H1 (cell line): ENCODE measurements around the gene MT1X. TPM values are rescaled to one million over a fixed set of nuclear protein-coding genes. Genes with fewer than 3 reads are reported as not detected.

ENCODE experiments used
- CTCF ChIA-PET: fragments of 300-600 bp; sonication (Branson Sonifier 250); formaldehyde crosslinking; loops from one replicate; lab custom pipeline; 2021; ENCODE audit not compliant: partially characterized antibody; lab: Charles Lee
- POLR2A ChIA-PET: fragments of 300-600 bp; sonication (Branson Sonifier 250); formaldehyde crosslinking; loops from one replicate; lab custom pipeline; 2021; ENCODE audit warnings: inconsistent platforms; ENCODE audit not compliant: partially characterized antibody; lab: Charles Lee
- DNase-seq, 2 experiments: peaks; one replicate each; pipeline versions ENCODE4 v3.0.0 to v3.0.0-alpha.2; 2010 to 2022; ENCODE audit warnings: low spot score in 2 of 2, low read depth in 1 of 2, mixed read lengths in 1 of 2
- FAIRE-seq: peaks from 2 replicates; lab custom pipeline; 2011; peaks lifted over from hg19 to GRCh38; lab: Jason Lieb, UNC
- H2AFZ ChIP-seq: 2 replicates; pipeline ENCODE4 v1.8.1; 2012; ENCODE audit warnings: low read length, inconsistent platforms
- H2AK5ac ChIP-seq: 2 replicates; pipeline ENCODE4 v1.6.1; 2013; ENCODE audit warnings: low read depth, low read length
- H2BK120ac ChIP-seq: replicated peaks from 2 replicates; pipeline ENCODE3; 2013; ENCODE audit warnings: low read depth, low read length, inconsistent platforms
- H2BK12ac ChIP-seq: 2 replicates; pipeline ENCODE4 v1.6.1; 2013; ENCODE audit warnings: low read depth, low read length
- H2BK15ac ChIP-seq: 2 replicates; pipeline ENCODE4 v1.6.1; 2013; ENCODE audit warnings: low read length
- H2BK20ac ChIP-seq: 2 replicates; pipeline ENCODE4 v1.6.1; 2013; ENCODE audit warnings: low read length
- H2BK5ac ChIP-seq: 2 replicates; pipeline ENCODE4 v1.6.1; 2013; ENCODE audit warnings: low read depth, low read length
- H3K14ac ChIP-seq: 2 replicates; pipeline ENCODE4 v1.6.1; 2013; ENCODE audit warnings: inconsistent platforms; ENCODE audit not compliant: insufficient read length
- H3K18ac ChIP-seq: 2 replicates; pipeline ENCODE4 v1.6.1; 2013; ENCODE audit warnings: low read length; ENCODE audit errors: extremely low read depth
- H3K23ac ChIP-seq: 2 replicates; pipeline ENCODE4 v1.6.1; 2013; ENCODE audit warnings: inconsistent platforms; ENCODE audit not compliant: insufficient read length
- H3K23me2 ChIP-seq: 2 replicates; pipeline ENCODE4 v1.6.1; 2013; ENCODE audit warnings: low read depth, low read length
- H3K27ac ChIP-seq: 2 replicates; pipeline ENCODE4 v1.6.1; 2011; ENCODE audit warnings: low read depth, low read length, inconsistent platforms
- H3K27me3 ChIP-seq, 4 experiments: replicated peaks in 1 of 4; 1 replicate in 1 of 4; 2 replicates in 3 of 4; pipeline versions ENCODE4 v1.6.1 to v1.8.1; 2011 to 2013; ENCODE audit warnings: low read length in 3 of 4, mild to moderate bottlenecking in 3 of 4, inconsistent platforms in 2 of 4, mixed read lengths in 2 of 4, moderate library complexity in 1 of 4; ENCODE audit not compliant: control insufficient read depth in 3 of 4, insufficient read depth in 3 of 4; ENCODE audit errors: extremely low read depth in 1 of 4
- H3K36me3 ChIP-seq, 4 experiments: 2 replicates each; pipeline versions ENCODE4 v1.6.1 to v1.8.1; 2011 to 2013; ENCODE audit warnings: mild to moderate bottlenecking in 4 of 4, low read length in 3 of 4, moderate library complexity in 2 of 4, control low read depth in 1 of 4, inconsistent platforms in 1 of 4; ENCODE audit not compliant: insufficient read depth in 4 of 4, control insufficient read depth in 2 of 4
- H3K4ac ChIP-seq: replicated peaks from 2 replicates; pipeline ENCODE3; 2013; ENCODE audit warnings: low read length, low read depth, mixed read lengths, inconsistent platforms; ENCODE audit not compliant: insufficient read length
- H3K4me1 ChIP-seq, 4 experiments: replicated peaks in 1 of 4; 1 replicate in 1 of 4; 2 replicates in 3 of 4; pipeline versions ENCODE4 v1.6.1 to v1.8.1; 2011 to 2013; ENCODE audit warnings: low read length in 3 of 4, inconsistent platforms in 2 of 4, mixed read lengths in 1 of 4; ENCODE audit not compliant: insufficient read depth in 4 of 4, control insufficient read depth in 3 of 4
- H3K4me2 ChIP-seq, 2 experiments: 2 replicates each; pipeline versions ENCODE4 v1.6.1 to v1.8.1; 2011 to 2013; ENCODE audit warnings: low read depth in 2 of 2, low read length in 2 of 2, control low read depth in 1 of 2, inconsistent platforms in 1 of 2, mild to moderate bottlenecking in 1 of 2; ENCODE audit not compliant: insufficient read depth in 1 of 2
- H3K4me3 ChIP-seq, 4 experiments: fragments of 200-600, 300-600 bp in 1 of 4; sonication (generic), shearing (Covaris generic), sonication (Bioruptor Twin) in 1 of 4; 2 replicates each; pipeline versions ENCODE4 v1.5.1 to v1.8.1; 2011 to 2016; ENCODE audit warnings: low read length in 4 of 4, low read depth in 3 of 4, control low read depth in 2 of 4, inconsistent platforms in 2 of 4, mild to moderate bottlenecking in 2 of 4, mixed read lengths in 1 of 4, moderate library complexity in 1 of 4; ENCODE audit not compliant: insufficient read depth in 2 of 4; ENCODE audit errors: extremely low read depth in 1 of 4
- H3K56ac ChIP-seq: replicated peaks from 2 replicates; pipeline ENCODE3; 2013; ENCODE audit warnings: low read depth, mild to moderate bottlenecking, mixed read lengths, low read length, inconsistent platforms; ENCODE audit not compliant: insufficient read length
- H3K79me1 ChIP-seq: 2 replicates; pipeline ENCODE4 v1.6.1; 2013; ENCODE audit warnings: low read depth, low read length, control low read depth
- H3K79me2 ChIP-seq, 2 experiments: 2 replicates each; pipeline versions ENCODE4 v1.6.1 to v1.8.1; 2012 to 2013; ENCODE audit warnings: low read length in 2 of 2, mild to moderate bottlenecking in 2 of 2, inconsistent platforms in 1 of 2; ENCODE audit not compliant: insufficient read depth in 2 of 2, control insufficient read depth in 1 of 2
- H3K9ac ChIP-seq, 4 experiments: replicated peaks in 1 of 4; 1 replicate in 1 of 4; 2 replicates in 3 of 4; pipeline versions ENCODE4 v1.6.1 to v1.8.1; 2011 to 2013; ENCODE audit warnings: low read depth in 3 of 4, low read length in 3 of 4, control low read depth in 2 of 4, mild to moderate bottlenecking in 2 of 4, moderate library complexity in 2 of 4, inconsistent platforms in 1 of 4; ENCODE audit errors: extremely low read depth in 1 of 4
- H3K9me3 ChIP-seq, 2 experiments: 2 replicates each; pipeline versions ENCODE4 v1.6.1 to v1.8.1; 2012 to 2013; ENCODE audit warnings: mild to moderate bottlenecking in 2 of 2, moderate library complexity in 2 of 2, control low read depth in 1 of 2, inconsistent platforms in 1 of 2, low read depth in 1 of 2, low read length in 1 of 2, mixed read lengths in 1 of 2; ENCODE audit not compliant: insufficient read depth in 2 of 2
- H4K20me1 ChIP-seq, 2 experiments: replicated peaks in 1 of 2; 2 replicates each; pipeline versions ENCODE3 to v1.8.1; 2011 to 2013; ENCODE audit warnings: inconsistent platforms in 2 of 2, low read length in 2 of 2, mild to moderate bottlenecking in 1 of 2; ENCODE audit not compliant: insufficient read depth in 2 of 2, control insufficient read depth in 1 of 2
- H4K5ac ChIP-seq: 2 replicates; pipeline ENCODE4 v1.6.1; 2013; ENCODE audit warnings: low read length, low read depth, mixed read lengths, inconsistent platforms; ENCODE audit not compliant: insufficient read length
- H4K8ac ChIP-seq: 2 replicates; pipeline ENCODE4 v1.8.0; 2013; ENCODE audit warnings: mild to moderate bottlenecking, moderate library complexity, low read length, inconsistent platforms; ENCODE audit not compliant: insufficient read depth; ENCODE audit errors: extremely low read depth
- H4K91ac ChIP-seq: replicated peaks from 2 replicates; pipeline ENCODE3; 2013; ENCODE audit warnings: low read length, mixed read lengths, inconsistent platforms; ENCODE audit not compliant: insufficient read length
- CBX5 ChIP-seq: fragments of 300-800, 300-1000 bp; sonication (generic); IDR thresholded peaks from 2 replicates; pipeline ENCODE4 v1.7.1; 2016; ENCODE audit warnings: antibody characterized with exemption, low read length, low read depth
- RAD21 ChIP-seq, 2 experiments: IDR thresholded peaks in 1 of 2; conservative IDR thresholded peaks in 1 of 2; 2 replicates each; pipeline ENCODE4 v1.6.1; 2011; ENCODE audit warnings: low read depth in 2 of 2, low read length in 2 of 2, improper control_type of control experiment in 1 of 2, inconsistent platforms in 1 of 2, mild to moderate bottlenecking in 1 of 2, moderate library complexity in 1 of 2
- WGBS, 2 experiments: shearing (Covaris generic) in 1 of 2; methylation state at CpG; one replicate each; pipeline versions ENCODE4 v1.1.6 to v1.1.7; 2013 to 2015; ENCODE audit warnings: low lambda C conversion rate in 2 of 2, mixed read lengths in 2 of 2, inconsistent platforms in 1 of 2, low coverage in 1 of 2, missing lambda C conversion rate in 1 of 2; ENCODE audit not compliant: insufficient replicate concordance in 2 of 2, insufficient coverage in 1 of 2, insufficient read length in 1 of 2; ENCODE audit errors: extremely low coverage in 1 of 2, missing lambda C conversion rate in 1 of 2; 5-methylcytosine and 5-hydroxymethylcytosine counted together
- polyA plus RNA-seq, 7 experiments: library from polyadenylated mRNA; depleted of rRNA in 3 of 7; stranded (reverse) in 5 of 7; unstranded in 2 of 7; fragments of >200 nt in 5 of 7; fragments of 200-250 nt in 2 of 7; gene quantifications; 1 replicate in 5 of 7; 2 replicates in 1 of 7; 4 replicates in 1 of 7; pipeline versions ENCODE4 v1.2.1 to v1.2.3, GENCODE V29; 2011 to 2013; ENCODE audit warnings: missing spikeins in 2 of 7, mixed read lengths in 2 of 7
- total RNA-seq: library from RNA; stranded (reverse); fragmentation: NEBNext Ultra II Directional; extraction: Animal tissue kit (Norgen Biotek cat#: 25700); gene quantifications from 2 replicates; pipeline ENCODE4 v1.2.1, GENCODE V29; 2021

MT1X gene
- total and polyA plus RNA-seq, 2 of the 8 experiments (the other 6 are each of a cell fraction or from before 2014, with no cell fraction given) = 52.4 to 1,060 TPM

DNA sequence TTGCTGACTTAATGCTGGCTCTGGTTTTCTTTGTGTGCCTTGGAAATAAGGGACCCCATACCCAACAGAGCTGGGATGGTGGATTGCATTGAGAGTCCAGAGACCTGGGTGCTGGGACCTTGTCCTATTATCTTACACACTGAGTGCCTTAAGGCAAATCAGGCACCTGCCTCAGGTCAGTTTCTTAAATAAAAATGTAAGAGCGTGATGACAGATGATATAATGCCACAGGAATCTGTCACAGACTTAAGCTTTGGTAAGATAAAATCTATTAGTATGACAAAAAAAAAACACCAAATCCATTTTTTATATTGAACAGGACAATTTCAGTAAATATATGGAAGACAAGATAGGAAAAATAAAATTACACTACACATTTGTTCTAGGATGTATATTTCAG is 42.2 kb upstream of the MT1X start:
- H3K27me3 ChIP-seq = peaks cover 90 to 100% (median 99%) of the 10 kb centered on the region in 4 experiments
- H3K27ac ChIP-seq = no peak overlapping the region
- H2BK5ac ChIP-seq = no peak overlapping the region
- H3K4ac ChIP-seq = no peak overlapping the region
- no peaks in the 10 kb centered on the region for H3K79me2 ChIP-seq
- no peak overlapping the region for H3K4me2 ChIP-seq
- H2BK15ac ChIP-seq = no peak overlapping the region
- no peak overlapping the region for H2AK5ac ChIP-seq
- DNase-seq (no peak), FAIRE-seq (no peak)
- H2BK20ac ChIP-seq = no peak overlapping the region
- peaks cover 6 to 31% of the 10 kb centered on the region in 2 experiments for H4K20me1 ChIP-seq
- no peak overlapping the region for H3K9ac ChIP-seq
- no peaks in the 10 kb centered on the region; a peak in 1 of 8 replicates for H3K36me3 ChIP-seq
- 93% methylated on average over 1 of the region's 1 CpG; no CpG with 5 or more reads in 1 of the 2 experiments for WGBS, 2 experiments
- H2BK120ac ChIP-seq = no peak overlapping the region
- H4K91ac ChIP-seq = no peak overlapping the region
- no peak overlapping the region for H3K18ac ChIP-seq
- no peak overlapping the region for H4K5ac ChIP-seq
- H3K4me1 ChIP-seq = peaks cover 3 to 22% (median 7%) of the 10 kb centered on the region in 4 experiments
- H3K14ac ChIP-seq = no peak overlapping the region
- H3K23me2 ChIP-seq = peaks cover 9% of the 10 kb centered on the region
- POLR2A ChIA-PET = interaction anchor here (1.0 to 6.3 kb wide), 9 partner anchors 11 to 31 kb away, joined by 3 to 30 read pairs (median 4); partner anchors contain the start of genes MT1E and MT1F
- no peaks in the 10 kb centered on the region for H3K9me3 ChIP-seq
- H3K79me1 ChIP-seq = no peaks in the 10 kb centered on the region
- H4K8ac ChIP-seq = no peak overlapping the region
- CTCF ChIA-PET = interaction anchor here (0.7 to 3.6 kb wide), 9 partner anchors 9 to 61 kb away, joined by 3 to 14 read pairs (median 4); partner anchors contain the start of genes MT1E and MT1G
- no peak overlapping the region for H3K23ac ChIP-seq
- H2AFZ ChIP-seq = no peak overlapping the region
- H3K56ac ChIP-seq = no peak overlapping the region
- no peak overlapping the region for H2BK12ac ChIP-seq
- H3K4me3 ChIP-seq = no peak overlapping the region
- TF ChIP-seq CBX5 = no peak
- TF ChIP-seq RAD21 (IDR thresholded peaks at IDR 0.05 in 1 of 2, conservative IDR thresholded peaks at IDR 0.05 in 1 of 2; ENCODE audit: low read depth in 2 of 2, low read length in 2 of 2) = no peak
